GM19328 (cell line): ENCODE data around the gene PDCD1LG2.
A peak's percentile ranks its signal among the peaks of the same experiment; 100 is the strongest.

Experiments
- ATAC-seq: cut with Tn5 transposase; IDR thresholded peaks from one replicate; pipeline ENCODE4 v1.9.1; 2021; ENCODE audit warnings: mild to moderate bottlenecking, moderate library complexity; ENCODE audit not compliant: unreplicated experiment

The PDCD1LG2 gene

DNA sequence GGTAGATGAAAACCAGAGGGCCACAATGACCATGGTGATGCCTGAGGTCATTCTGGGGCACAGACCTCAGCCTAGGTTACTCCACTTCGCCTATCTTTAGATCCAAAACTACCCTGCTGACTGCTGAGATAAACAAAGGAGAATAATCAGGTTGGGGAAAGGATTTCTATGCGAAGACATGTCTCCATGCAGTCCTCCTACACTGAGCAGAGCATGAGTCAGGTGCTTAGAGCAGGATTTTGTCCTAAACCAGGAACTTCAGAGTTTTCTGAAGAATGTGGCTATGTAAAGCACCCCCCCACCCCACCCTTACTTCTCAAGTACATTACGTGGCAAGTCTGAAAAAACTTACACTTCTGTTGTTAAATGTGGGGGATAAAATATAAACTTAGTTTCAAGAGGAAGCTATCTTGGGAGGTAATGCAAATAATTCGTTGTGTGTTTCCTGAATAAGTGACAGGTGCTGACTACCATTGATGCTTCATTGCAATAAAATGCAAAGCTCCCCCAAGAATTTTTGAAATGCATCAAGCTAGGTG, 19.4 kb downstream of the PDCD1LG2 start:
- ATAC-seq = peak; percentile 63

DNA sequence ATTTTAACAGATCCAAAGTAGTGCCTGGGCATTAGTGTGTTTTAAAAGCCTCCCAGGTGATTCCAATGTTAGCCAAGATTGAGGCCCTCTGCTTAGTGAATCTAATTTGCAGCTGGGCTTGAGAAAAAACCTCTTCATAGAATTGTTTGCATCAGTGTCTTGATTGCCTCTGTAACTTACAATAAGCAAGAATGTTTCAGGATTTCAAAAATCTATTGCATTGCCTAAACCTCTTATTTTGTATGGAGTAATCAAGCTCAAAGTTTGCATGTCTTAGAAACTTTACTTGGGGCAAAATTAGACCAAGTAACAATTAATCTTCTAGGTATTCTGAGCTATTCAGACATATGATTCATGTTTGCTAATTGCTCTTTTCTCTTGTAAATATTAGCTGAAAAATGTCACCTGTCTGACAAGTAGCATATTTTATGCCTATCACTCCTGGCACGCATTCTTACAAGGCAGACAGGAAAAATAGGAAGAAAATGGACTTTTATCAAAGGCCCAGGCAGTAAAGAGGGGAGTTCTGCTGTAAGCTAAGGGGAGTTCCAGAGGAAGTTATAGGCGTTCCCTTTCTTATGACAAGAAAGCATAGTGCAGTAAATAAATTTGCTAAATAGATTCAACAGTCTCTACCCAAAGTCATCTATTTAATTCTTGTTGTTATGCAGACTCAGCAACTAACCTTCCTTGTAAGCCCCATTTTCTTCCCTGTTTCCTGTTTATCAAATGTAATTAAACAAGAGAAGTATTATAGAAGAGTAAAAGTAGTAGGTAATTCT, 21.0 kb downstream of the PDCD1LG2 start:
- no peak for ATAC-seq

- ATAC-seq = no peak
Measured at GRCh38 chr9:5532306-5532705, 22.0 kb downstream of the PDCD1LG2 start.

- ATAC-seq = no peak
Measured at GRCh38 chr9:5532790-5533189, 22.5 kb downstream of the PDCD1LG2 start.

DNA sequence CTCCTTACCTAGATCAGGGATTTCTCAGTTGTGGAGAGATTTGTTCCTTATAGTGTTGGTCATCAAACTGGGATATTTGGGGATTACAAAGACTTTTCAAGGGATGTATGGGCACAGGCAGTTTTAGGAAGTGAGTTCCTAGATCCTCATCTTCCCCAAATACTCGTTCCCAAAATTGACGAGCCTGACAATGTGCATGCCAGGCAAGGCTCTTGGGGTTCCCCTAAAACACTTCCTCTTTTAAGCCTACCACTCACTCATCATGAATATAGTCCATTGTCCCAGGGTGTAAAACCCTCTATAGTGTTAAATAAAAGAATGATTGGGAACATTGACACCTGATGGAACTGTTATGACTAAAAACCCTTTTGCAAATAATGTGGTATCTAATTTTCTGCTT, 26.4 kb downstream of the PDCD1LG2 start:
- ATAC-seq = no peak

GRCh38 chr9:5543875-5544702, 33.8 kb downstream of the PDCD1LG2 start:
- ATAC-seq = no peak

DNA sequence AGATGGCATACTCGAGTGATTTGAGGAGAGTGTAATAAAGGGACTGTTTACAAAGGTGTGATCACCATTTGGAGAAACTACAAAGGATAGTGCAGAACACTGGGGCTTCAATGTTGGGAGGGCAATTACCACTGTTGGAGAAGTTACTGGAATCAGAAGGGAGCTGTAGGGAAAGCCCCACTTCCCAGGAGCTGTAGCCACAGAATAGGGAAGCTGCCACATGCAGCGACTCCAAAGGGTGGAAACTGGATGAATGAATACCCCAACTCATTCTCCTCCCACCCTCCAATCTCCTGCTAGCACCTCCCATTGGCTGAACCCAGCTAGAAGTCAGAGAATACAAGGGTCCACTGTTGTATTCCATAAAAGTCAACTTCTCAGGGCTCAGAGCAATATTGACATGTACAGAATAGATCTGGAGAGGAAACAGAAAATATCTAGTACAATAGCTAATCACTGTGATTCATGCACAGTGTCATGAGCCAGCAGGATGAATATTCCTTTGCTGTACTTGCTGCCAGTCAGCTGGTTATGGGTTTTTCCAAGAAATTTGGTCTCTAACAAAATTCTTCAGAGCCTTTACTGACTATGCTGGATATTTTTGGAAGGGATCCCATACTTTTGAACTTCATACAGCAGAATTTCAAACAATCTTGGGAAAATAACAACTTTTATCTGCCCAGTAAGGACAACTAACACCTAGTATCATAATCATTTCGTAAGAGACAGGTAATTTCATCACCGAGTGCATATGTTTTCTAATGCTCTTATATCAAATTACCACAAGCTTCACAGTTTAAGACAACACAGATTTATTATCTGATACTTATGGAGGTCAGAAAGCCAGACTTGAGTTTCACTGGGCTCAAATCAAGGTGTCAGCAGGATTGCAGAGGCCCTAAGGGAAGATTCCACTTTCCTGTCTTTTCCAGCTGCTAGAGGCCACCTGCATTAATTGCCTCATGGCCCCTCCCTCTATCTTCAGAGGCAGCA, 39.6 kb downstream of the PDCD1LG2 start:
- ATAC-seq = no peak

- no peak for ATAC-seq
Measured at GRCh38 chr9:5551368-5552150, 41.2 kb downstream of the PDCD1LG2 start.

- ATAC-seq = no peak
Measured at GRCh38 chr9:5552301-5552700, 42.0 kb downstream of the PDCD1LG2 start.

GRCh38 chr9:5553211-5553610, 42.9 kb downstream of the PDCD1LG2 start:
- ATAC-seq = no peak

GRCh38 chr9:5554254-5554653, 43.9 kb downstream of the PDCD1LG2 start:
- ATAC-seq = peak; percentile 49

GRCh38 chr9:5556101-5556705, 45.9 kb downstream of the PDCD1LG2 start:
- no peak for ATAC-seq

GRCh38 chr9:5557606-5558587, 47.6 kb downstream of the PDCD1LG2 start:
- ATAC-seq = no peak

GRCh38 chr9:5559659-5560058, 49.3 kb downstream of the PDCD1LG2 start:
- no peak for ATAC-seq

DNA sequence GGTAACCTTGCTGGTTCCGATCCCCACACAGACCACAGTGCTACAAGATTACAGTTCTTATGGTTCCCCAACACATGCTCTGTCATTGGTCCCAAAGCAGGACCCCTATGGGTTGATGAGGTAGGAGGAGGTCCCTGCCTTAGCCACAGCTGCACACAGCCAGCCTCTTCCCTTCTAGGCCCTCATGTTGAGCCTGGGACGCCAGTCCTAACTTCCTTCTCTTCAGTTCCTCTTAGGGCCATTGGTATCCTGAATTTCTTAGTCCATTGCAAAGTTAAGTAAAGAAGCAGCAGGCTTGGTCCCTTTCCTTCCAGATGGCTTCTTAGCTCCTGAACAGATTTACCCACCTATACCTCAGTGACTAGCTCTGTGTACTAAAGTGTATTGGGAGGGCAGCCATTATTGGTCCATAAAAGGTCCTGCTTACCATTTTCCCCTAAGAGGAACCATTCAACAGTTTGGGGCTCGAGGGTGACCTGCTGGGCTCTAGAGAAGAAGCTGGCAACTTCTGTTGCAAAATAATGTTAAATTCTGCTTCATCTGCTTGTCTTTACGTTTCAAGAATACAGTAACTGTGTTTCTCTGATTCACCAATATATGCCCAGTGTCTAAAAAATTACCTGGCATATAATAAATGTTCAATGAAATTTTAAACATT, 50.2 kb downstream of the PDCD1LG2 start:
- ATAC-seq = no peak

- no peak for ATAC-seq
Measured at GRCh38 chr9:5561828-5562488, 51.6 kb downstream of the PDCD1LG2 start.

- no peak for ATAC-seq
Measured at GRCh38 chr9:5562806-5563416, 52.6 kb downstream of the PDCD1LG2 start.
